ENCODE data around the gene IGSF21.

DNA sequence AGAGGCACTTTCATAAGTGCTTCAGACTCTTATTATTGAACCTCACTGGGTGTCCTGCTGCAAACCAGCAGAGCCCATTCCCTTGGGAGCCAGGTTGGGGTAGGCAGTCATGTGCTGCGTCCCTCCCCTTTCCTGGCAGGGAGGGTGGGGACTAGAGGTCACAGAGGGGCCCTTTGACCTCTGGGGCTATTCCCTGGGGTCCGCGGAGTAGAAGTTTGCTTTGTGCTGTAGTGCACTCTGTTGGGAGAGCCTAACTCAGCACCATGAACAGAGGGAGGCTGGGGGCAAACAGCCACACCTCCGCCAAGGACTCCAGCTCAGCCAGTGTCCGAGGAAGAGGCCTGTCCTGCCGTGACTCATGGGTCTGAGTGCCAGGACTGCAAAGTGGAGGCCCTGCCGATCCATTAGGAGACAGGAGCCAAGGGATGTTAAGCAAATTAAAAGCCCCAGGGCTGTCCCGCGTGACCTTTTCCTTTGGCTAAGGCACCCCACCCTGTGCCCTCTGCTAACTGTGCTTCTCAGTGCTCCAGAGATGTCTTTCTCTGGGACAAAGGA is 3.0 kb upstream of the IGSF21 start:
- TF ChIP-seq, protein P1, sequence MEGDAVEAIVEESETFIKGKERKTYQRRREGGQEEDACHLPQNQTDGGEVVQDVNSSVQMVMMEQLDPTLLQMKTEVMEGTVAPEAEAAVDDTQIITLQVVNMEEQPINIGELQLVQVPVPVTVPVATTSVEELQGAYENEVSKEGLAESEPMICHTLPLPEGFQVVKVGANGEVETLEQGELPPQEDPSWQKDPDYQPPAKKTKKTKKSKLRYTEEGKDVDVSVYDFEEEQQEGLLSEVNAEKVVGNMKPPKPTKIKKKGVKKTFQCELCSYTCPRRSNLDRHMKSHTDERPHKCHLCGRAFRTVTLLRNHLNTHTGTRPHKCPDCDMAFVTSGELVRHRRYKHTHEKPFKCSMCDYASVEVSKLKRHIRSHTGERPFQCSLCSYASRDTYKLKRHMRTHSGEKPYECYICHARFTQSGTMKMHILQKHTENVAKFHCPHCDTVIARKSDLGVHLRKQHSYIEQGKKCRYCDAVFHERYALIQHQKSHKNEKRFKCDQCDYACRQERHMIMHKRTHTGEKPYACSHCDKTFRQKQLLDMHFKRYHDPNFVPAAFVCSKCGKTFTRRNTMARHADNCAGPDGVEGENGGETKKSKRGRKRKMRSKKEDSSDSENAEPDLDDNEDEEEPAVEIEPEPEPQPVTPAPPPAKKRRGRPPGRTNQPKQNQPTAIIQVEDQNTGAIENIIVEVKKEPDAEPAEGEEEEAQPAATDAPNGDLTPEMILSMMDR (IDR thresholded peaks at IDR 0.05; ENCODE audit: low read length), result no peak
- no peak for TF ChIP-seq EZH2phosphoT487 (IDR thresholded peaks at IDR 0.05; ENCODE audit: low read length)
- no peak for TF ChIP-seq EZH2 (optimal IDR thresholded peaks at IDR 0.05; ENCODE audit: low read depth, low read length)
